Superior temporal gyrus (tissue), 1 donor: Measurements from ENCODE around the gene COG8.
"Not testable (repeated sequence)": the region's sequence is repeated elsewhere in the genome, so short reads cannot be mapped to it uniquely, and the experiment has no call there.

ENCODE experiments used
- DNase-seq: peaks from one replicate; pipeline ENCODE4 v3.0.0-alpha.2; 2016; ENCODE audit errors: extremely low spot score

The COG8 gene

DNA sequence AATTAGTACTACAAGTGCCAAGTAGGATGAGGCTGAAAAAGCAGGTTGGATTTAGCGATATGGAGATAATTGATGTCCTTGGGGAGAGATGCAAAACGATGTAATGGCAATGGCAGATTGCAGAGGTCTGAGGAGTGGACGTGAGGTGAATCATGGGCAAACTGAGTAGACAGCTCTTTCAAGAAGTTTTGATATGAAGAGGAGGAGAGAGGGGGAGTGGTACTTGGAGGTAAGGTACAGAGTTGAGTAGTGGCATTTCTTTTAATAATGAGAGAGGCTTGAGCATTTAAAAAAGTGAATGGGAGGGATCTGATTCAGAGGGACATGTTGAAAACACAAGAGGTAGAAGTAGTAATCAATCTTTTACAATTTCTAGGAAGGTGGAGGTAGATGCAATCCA lies 46.0 kb downstream of the COG8 start:
- peak; percentile 2 for DNase-seq

DNA sequence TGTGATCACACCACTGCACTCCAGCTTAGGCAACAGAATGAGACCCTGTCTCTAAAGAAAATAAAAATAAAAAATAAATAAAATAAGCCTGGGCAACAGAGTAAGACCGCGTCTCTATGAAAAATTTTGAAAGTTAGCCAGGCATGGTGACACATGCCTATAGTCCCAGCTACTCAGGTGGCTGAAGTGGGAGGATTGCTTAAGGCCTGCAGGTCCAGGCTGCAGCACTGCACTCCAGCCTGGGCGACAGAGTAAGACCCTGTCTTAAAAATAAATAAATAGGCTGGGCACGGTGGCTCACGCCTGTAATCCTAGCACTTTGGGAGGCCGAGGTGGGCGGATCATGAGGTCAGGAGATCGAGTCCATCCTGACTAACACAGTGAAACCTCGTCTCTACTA lies 47.7 kb downstream of the COG8 start:
- DNase-seq, result not testable (repeated sequence)

DNA sequence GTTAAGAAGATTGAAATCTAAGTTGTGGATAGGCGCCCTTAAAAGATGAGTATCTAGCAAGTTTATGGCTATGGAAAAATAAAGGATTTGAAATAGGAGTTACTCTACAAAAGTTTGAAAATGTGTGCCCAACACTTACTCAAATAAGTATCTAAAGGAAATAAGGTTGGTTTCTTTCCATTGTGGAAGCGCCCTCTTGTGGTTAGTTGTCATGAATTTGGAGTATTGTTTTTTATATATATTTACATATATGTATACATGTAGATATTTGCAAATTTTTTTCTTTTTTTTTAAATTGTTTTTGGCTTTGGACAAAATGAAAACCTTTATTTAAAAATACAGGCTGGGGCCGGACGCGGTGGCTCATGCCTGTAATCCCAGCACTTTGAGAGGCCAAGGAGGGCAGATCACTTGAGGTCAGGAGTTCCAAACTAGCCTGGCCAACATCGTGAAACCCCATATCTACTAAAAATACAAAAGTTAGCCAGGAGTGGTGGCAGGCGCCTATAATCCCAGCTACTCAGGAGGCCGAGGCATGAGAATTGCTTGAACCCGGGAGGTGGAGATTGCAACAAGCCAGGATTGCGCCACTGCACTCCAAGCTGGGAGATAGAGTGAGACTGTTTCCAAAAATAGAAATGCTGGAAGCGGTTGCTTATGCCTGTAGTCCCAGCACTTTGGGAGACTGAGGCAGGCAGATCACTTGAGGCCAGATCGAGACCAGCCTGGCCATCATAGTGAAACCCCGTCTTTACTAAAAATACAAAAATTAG lies 52.2 kb downstream of the COG8 start:
- peak; percentile 90 for DNase-seq

DNA sequence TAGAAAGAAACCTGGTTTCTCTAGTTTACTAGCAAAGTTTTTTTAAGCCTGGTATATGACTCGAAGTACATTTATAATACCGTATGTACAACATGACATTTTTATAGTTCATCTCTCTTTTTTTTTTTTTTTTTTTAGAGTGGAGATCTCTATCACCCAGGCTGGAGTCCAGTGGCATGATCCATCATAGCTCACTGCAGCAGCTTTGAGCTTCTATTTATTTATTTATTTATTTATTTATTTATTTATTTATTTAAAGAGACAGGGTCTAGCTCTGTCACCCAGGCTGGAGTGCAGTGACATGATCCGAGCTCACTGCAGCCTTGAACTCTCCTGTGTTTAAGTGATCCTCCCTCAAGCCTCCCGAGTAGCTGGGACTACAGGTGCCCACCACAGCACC lies 54.1 kb downstream of the COG8 start:
- no peak for DNase-seq

DNA sequence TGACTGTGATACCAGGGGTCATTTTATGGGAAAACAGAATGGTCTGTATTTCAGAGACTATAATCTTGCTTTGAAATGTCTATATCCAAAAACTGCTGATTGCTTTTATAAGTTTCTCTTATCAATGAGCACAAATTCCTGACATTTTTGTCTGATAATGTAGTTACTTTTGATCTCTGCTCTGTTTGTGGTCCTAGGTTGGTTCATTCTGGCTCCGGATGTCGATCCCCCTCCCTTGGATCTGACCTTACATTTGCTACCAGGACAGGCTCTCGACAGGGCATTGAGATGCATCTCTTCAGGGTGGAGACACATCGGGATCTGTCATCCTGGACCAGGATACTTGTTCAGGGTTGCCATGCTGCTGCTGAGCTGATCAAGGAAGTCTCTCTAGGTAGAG lies 55.5 kb downstream of the COG8 start:
- no peak for DNase-seq

DNA sequence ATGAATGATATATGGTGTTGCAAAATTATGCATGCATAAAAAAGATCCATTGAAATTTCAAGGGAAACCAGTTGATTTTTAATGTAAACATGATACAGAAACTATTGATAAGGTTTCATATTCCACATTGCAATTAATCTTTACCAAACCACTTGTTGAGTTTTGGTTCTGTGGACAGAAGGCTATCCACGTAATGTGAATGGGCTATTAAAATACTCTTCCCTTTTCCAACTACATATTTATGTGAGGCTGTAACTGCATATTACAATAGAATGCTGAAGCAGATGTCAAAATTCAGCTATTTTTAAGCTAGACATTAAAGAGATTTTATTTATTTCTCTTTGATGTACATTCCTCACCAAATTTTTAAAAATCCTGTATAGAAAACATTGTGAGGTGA lies 62.0 kb downstream of the COG8 start:
- DNase-seq, result no peak
